ENCODE results near the gene CACNA1H. TPM values are rescaled to one million over a fixed set of nuclear protein-coding genes. Genes with fewer than 3 reads are reported as not detected.

CACNA1H gene
- total and polyA plus RNA-seq, 2 of the 8 experiments (the other 6 are each of a cell fraction or from before 2014, with no cell fraction given): 14.0 to 28.7 TPM

DNA sequence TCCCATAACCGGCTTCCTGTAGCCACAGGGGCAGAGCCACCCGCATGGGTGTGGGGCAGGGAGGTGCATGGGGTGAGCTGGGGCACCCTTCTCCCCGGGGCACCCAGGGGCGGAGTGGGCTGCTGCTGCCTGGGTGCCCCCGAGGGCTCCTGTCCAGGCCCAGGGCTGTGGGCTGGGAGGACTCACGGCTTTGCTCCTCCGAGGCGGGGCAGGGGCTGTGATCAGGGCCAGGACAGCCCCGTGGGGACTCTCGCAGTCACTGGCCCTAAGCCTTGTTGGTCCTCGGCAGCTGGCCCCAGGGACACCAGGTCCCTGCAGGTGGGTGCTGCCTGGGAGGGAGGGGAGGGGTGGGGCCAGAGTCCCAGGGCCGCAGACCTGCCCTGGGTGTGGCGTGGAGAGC, 19.7 kb downstream of the CACNA1H start:
- Histone ChIP-seq H4K20me1 (replicated peaks in 1 of 2; ENCODE audit: control insufficient read depth in 1 of 2, insufficient read depth in 2 of 2, low read length in 2 of 2) (peaks cover 5 to 29% of the 10 kb centered on the region in 2 experiments), H3K36me3 (ENCODE audit: control insufficient read depth in 2 of 4, insufficient read depth in 4 of 4, low read length in 3 of 4) (no peaks in the 10 kb centered on the region), H2BK120ac (replicated peaks; ENCODE audit: low read depth, low read length) (no peak overlapping the region), H3K23me2 (ENCODE audit: low read depth, low read length) (no peaks in the 10 kb centered on the region), H3K9me3 (ENCODE audit: insufficient read depth in 2 of 2, low read depth in 1 of 2, low read length in 1 of 2) (no peaks in the 10 kb centered on the region), H3K79me2 (ENCODE audit: control insufficient read depth in 1 of 2, insufficient read depth in 2 of 2, low read length in 2 of 2) (peaks cover 0 to 6% of the 10 kb centered on the region in 2 experiments; a peak in 1 of 4 replicates), H3K4me1 (replicated peaks in 1 of 4; ENCODE audit: control insufficient read depth in 3 of 4, insufficient read depth in 4 of 4, low read length in 3 of 4) (peaks cover 0 to 4% (median under 1%) of the 10 kb centered on the region in 4 experiments; a peak in 1 of 7 replicates), H3K27me3 (replicated peaks in 1 of 4; ENCODE audit: control insufficient read depth in 3 of 4, extremely low read depth in 1 of 4, insufficient read depth in 3 of 4, low read length in 3 of 4) (no peaks in the 10 kb centered on the region), H3K4ac (replicated peaks; ENCODE audit: insufficient read length, low read depth, low read length) (no peak overlapping the region), H4K91ac (replicated peaks; ENCODE audit: insufficient read length, low read length) (no peak overlapping the region), H3K18ac (ENCODE audit: extremely low read depth, low read length) (no peak overlapping the region), H2BK12ac (ENCODE audit: low read depth, low read length) (no peak overlapping the region), H2AFZ (ENCODE audit: low read length) (no peak overlapping the region), H3K56ac (replicated peaks; ENCODE audit: insufficient read length, low read depth, low read length) (no peak overlapping the region), H2BK15ac (ENCODE audit: low read length) (no peak overlapping the region), H2BK20ac (ENCODE audit: low read length) (no peak overlapping the region), H3K27ac (ENCODE audit: low read depth, low read length) (no peak overlapping the region), H2AK5ac (ENCODE audit: low read depth, low read length) (no peak overlapping the region), H4K5ac (ENCODE audit: insufficient read length, low read depth, low read length) (no peak overlapping the region), H3K9ac (replicated peaks in 1 of 4; ENCODE audit: extremely low read depth in 1 of 4, low read depth in 3 of 4, low read length in 3 of 4) (no peak overlapping the region), H3K4me2 (ENCODE audit: insufficient read depth in 1 of 2, low read depth in 2 of 2, low read length in 2 of 2) (no peak overlapping the region), H3K4me3 (ENCODE audit: extremely low read depth in 1 of 4, insufficient read depth in 2 of 4, low read depth in 3 of 4, low read length in 4 of 4) (no peak overlapping the region), H3K23ac (ENCODE audit: insufficient read length) (no peak overlapping the region), H3K14ac (ENCODE audit: insufficient read length) (no peak overlapping the region), H4K8ac (ENCODE audit: extremely low read depth, insufficient read depth, low read length) (no peak overlapping the region), H2BK5ac (ENCODE audit: low read depth, low read length) (no peak overlapping the region), H3K79me1 (ENCODE audit: low read depth, low read length) (peaks cover 12% of the 10 kb centered on the region)
- no peak for DNase-seq (ENCODE audit: low read depth in 1 of 2, low spot score in 2 of 2)
- WGBS, 2 experiments (ENCODE audit: extremely low coverage in 1 of 2, insufficient coverage in 1 of 2, insufficient read length in 1 of 2, insufficient replicate concordance in 2 of 2, low coverage in 1 of 2, low lambda C conversion rate in 2 of 2, missing lambda C conversion rate in 1 of 2): 98% methylated on average over 8 of the region's 13 CpGs; no CpG with 5 or more reads in 1 of the 2 experiments
- FAIRE-seq: no peak
- CTCF ChIA-PET (ENCODE audit: partially characterized antibody): interaction anchor here (0.9 to 1.8 kb wide), 3 partner anchors 9 to 53 kb away, joined by 3 to 8 read pairs (median 3); no protein-coding TSS in a partner anchor
- POLR2A ChIA-PET (ENCODE audit: partially characterized antibody): interaction anchor here (1.0 kb wide), 1 partner anchor 14 kb away, joined by 3 read pairs; no protein-coding TSS in a partner anchor
- no peak for TF ChIP-seq YY1 (IDR thresholded peaks at IDR 0.05; ENCODE audit: low read depth, low read length)
- no peak for TF ChIP-seq KDM5A (IDR thresholded peaks at IDR 0.05; ENCODE audit: low read length)
- TF ChIP-seq SIN3A (conservative IDR thresholded peaks at IDR 0.05 in 1 of 2, IDR thresholded peaks at IDR 0.05 in 1 of 2; ENCODE audit: low read depth in 1 of 2, low read length in 2 of 2): no peak
- TF ChIP-seq BACH1 (IDR thresholded peaks at IDR 0.05; ENCODE audit: low read length): no peak
- TF ChIP-seq TBP (IDR thresholded peaks at IDR 0.05; ENCODE audit: low read depth, low read length): no peak
- TF ChIP-seq FOSL1 (IDR thresholded peaks at IDR 0.05; ENCODE audit: insufficient read depth, low read depth, low read length): no peak
- TF ChIP-seq GABPA (IDR thresholded peaks at IDR 0.05; ENCODE audit: borderline replicate concordance, insufficient read depth, low read length): no peak
- no peak for TF ChIP-seq SP4 (IDR thresholded peaks at IDR 0.05; ENCODE audit: low read length)
- TF ChIP-seq NANOG (IDR thresholded peaks at IDR 0.05; ENCODE audit: insufficient read depth, low read depth, low read length, poor library complexity, severe bottlenecking): no peak
- no peak for TF ChIP-seq CHD2 (IDR thresholded peaks at IDR 0.05; ENCODE audit: low read length)
- no peak for TF ChIP-seq SP2 (IDR thresholded peaks at IDR 0.05; ENCODE audit: low read length)
